Measurements from ENCODE around the gene APOBEC3F. TPM values are rescaled to one million over a fixed set of nuclear protein-coding genes. Genes with fewer than 3 reads are reported as not detected.
"Not testable (repeated sequence)": the region's sequence is repeated elsewhere in the genome, so short reads cannot be mapped to it uniquely, and the experiment has no call there.

APOBEC3F gene
- total and polyA plus RNA-seq, 2 experiments from 2014 or later = 6.2 to 10.1 TPM

DNA sequence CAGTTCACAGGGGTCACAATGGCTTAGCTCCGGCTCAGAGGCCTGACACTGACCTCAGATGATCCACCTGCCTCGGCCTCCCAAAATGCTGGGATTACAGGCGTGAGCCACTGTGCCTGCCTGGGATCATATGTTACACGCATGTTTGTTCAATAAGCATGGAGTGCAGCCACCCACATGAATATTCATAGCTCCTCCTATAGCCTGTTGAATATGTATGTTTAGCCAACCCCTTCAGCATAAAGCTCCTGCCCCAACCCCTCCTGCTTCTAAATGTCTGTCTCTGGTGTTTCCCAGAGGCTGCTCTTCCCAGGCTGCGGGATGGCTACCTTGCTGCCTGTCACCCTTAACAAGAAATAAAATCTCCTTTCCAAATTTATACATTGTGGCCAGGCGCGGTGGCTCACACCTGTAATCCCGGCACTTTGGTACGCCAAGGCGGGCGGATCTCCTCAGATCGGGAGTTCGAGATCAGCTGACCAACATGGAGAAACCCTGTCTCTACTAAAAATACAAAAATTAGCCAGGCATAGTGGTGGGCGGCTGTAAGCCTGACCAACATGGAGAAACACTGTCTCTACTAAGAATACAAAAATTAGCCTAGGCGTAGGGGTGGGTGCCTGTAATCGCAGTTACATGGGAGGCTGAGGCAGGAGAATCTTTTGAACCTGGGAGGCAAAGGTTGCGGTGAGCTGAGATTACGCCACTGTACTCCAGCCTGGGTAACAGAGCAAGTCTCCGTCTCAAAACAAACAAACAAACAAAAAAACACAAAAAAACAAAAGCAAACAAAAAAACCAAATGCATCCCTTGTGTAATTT is 1.1 kb upstream of the APOBEC3F start:
- H3K9ac ChIP-seq = peak overlapping the region; percentile 84; the same call in 1 of the 2 replicates
- no peaks in the 10 kb centered on the region for H3K27me3 ChIP-seq (replicated peaks; ENCODE audit: insufficient read depth)
- 95% methylated on average over 19 of the region's 19 CpGs for WGBS, 2 experiments (ENCODE audit: low coverage in 1 of 2, low lambda C conversion rate in 2 of 2, missing lambda C conversion rate in 2 of 2)
- in situ Hi-C loops (cut with MboI) = no loop called here
- H3K36me3 ChIP-seq (ENCODE audit: low read depth) = no peaks in the 10 kb centered on the region
- no peaks in the 10 kb centered on the region for H3K9me3 ChIP-seq (ENCODE audit: low read depth)
- H2AFZ ChIP-seq = peak overlapping the region; percentile 94
- TF ChIP-seq EZH2 (IDR thresholded peaks at IDR 0.05; ENCODE audit: insufficient read depth, poor library complexity, severe bottlenecking) = no peak
- TF ChIP-seq EZH2phosphoT487 (IDR thresholded peaks at IDR 0.05; ENCODE audit: insufficient read depth, low read depth) = no peak
- peak overlapping the region; percentile 94 for H3K4me2 ChIP-seq (ENCODE audit: unreplicated experiment)
- H3F3A ChIP-seq (ENCODE audit: insufficient read depth) = no peaks in the 10 kb centered on the region
- no peaks in the 10 kb centered on the region for H3K9me2 ChIP-seq (ENCODE audit: insufficient read depth)
- H4K20me1 ChIP-seq (ENCODE audit: insufficient read depth) = no peaks in the 10 kb centered on the region
- H3K4me1 ChIP-seq (ENCODE audit: insufficient read depth) = 0 out of 2 replicates have a peak, but pooled peaks cover 5% of the 10 kb centered on the region
- H3K27ac ChIP-seq = no peak overlapping the region
- no peak for DNase-seq
- no peaks in the 10 kb centered on the region for H3K79me2 ChIP-seq (ENCODE audit: insufficient read depth)
- H3K4me3 ChIP-seq = peak overlapping the region; percentile 87; the same call in 1 of the 2 replicates

DNA sequence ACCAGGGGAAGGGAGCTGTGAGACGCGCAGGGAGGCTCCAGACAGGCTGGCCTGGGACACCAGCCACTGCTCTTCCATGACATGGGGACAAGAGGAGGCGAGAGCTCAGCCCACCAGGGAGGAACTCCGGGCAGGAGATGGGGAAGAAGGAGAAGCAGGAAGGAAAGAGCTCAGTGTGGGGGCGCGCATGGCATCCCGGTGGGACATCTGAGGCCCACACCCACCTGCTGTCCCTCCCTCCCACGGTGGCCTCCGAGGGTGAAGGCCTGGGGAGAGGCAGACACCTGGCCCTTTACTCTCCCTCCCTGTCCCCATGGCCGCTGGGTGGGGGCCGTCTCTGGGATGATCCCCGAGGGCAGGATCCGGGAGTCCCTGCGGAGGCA is 518 bp upstream of the APOBEC3F start:
- H3K9me3 ChIP-seq (ENCODE audit: low read depth); H3F3A ChIP-seq (ENCODE audit: insufficient read depth); H3K36me3 ChIP-seq (ENCODE audit: low read depth); DNase-seq; H4K20me1 ChIP-seq (ENCODE audit: insufficient read depth); H3K27me3 ChIP-seq (replicated peaks; ENCODE audit: insufficient read depth); H3K79me2 ChIP-seq (ENCODE audit: insufficient read depth); H3K4me1 ChIP-seq (ENCODE audit: insufficient read depth); in situ Hi-C loops (cut with MboI); H3K27ac ChIP-seq; H3K9me2 ChIP-seq (ENCODE audit: insufficient read depth): not testable (repeated sequence)
- Histone ChIP-seq H3K4me2 (ENCODE audit: unreplicated experiment) (peak overlapping the region; percentile 94), H2AFZ (peak overlapping the region; percentile 94), H3K9ac (peak overlapping the region; percentile 84), H3K4me3 (peak overlapping the region; percentile 87)
- 10 to 13% methylated on average over 9 to 13 of the region's 14 CpGs for WGBS, 2 experiments (ENCODE audit: low coverage in 1 of 2, low lambda C conversion rate in 2 of 2, missing lambda C conversion rate in 2 of 2)

DNA sequence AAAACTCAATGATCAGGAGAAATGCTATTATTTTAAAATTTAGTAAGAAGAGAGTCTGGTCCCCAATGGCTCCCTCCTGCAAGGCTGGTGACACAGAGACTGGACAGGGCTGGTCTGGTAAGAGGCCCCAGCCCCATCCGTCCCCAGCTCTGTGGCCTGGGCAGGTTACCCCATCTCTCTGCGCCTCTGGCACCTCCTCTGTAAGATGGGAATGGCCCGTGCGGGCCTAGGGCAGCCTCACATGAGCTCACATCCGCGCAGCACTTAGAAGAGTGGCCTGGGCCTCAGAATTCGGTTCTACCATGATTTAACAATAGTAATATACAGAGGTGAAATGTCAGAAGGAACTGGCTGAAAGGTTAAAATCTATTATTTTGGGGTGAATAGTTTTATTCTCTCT is 1.2 kb downstream of the APOBEC3F start:
- peak overlapping the region; percentile 94 for H3K4me2 ChIP-seq (ENCODE audit: unreplicated experiment)
- in situ Hi-C loops (cut with MboI) = no loop called here
- no peak overlapping the region for H2AFZ ChIP-seq
- H3K27me3 ChIP-seq (replicated peaks; ENCODE audit: insufficient read depth) = no peaks in the 10 kb centered on the region
- no peaks in the 10 kb centered on the region for H3K36me3 ChIP-seq (ENCODE audit: low read depth)
- WGBS, 2 experiments (ENCODE audit: low coverage in 1 of 2, low lambda C conversion rate in 2 of 2, missing lambda C conversion rate in 2 of 2) = 95 to 96% methylated on average over 7 of the region's 7 CpGs
- H3K9ac ChIP-seq = no peak overlapping the region
- H3K4me1 ChIP-seq (ENCODE audit: insufficient read depth) = 0 out of 2 replicates have a peak, but pooled peaks cover 5% of the 10 kb centered on the region
- no peaks in the 10 kb centered on the region for H3K9me2 ChIP-seq (ENCODE audit: insufficient read depth)
- TF ChIP-seq EZH2 (IDR thresholded peaks at IDR 0.05; ENCODE audit: insufficient read depth, poor library complexity, severe bottlenecking) (no peak), EZH2phosphoT487 (IDR thresholded peaks at IDR 0.05; ENCODE audit: insufficient read depth, low read depth) (no peak)
- H3K79me2 ChIP-seq (ENCODE audit: insufficient read depth) = no peaks in the 10 kb centered on the region
- no peak overlapping the region for H3K27ac ChIP-seq
- no peaks in the 10 kb centered on the region for H4K20me1 ChIP-seq (ENCODE audit: insufficient read depth)
- H3F3A ChIP-seq (ENCODE audit: insufficient read depth) = no peaks in the 10 kb centered on the region
- no peak for DNase-seq
- peak overlapping the region; percentile 87; the same call in 1 of the 2 replicates for H3K4me3 ChIP-seq
- H3K9me3 ChIP-seq (ENCODE audit: low read depth) = no peaks in the 10 kb centered on the region

DNA sequence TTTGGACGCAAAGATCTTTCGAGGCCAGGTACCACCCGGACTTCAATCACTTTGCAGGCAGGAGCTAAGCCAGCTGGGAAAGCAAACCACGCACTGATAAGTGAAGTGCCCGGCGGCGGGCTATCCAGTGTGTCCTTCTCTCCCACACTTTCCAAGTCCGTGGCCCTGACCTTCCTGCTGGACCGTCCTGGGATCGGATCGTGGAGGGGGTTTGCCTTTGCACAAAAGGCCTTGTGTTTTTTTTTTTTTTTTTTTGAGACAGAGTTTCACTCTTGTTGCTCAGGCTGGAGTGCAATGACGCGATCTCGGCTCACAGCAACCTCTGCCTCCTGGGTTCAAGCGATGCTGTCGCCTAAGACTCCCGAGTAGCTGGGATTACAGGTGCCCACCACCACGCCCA is 2.4 kb downstream of the APOBEC3F start:
- H3K9me3 ChIP-seq (ENCODE audit: low read depth); H3K4me2 ChIP-seq (ENCODE audit: unreplicated experiment); H3K4me3 ChIP-seq; H3K27ac ChIP-seq; H3K36me3 ChIP-seq (ENCODE audit: low read depth); H3K27me3 ChIP-seq (replicated peaks; ENCODE audit: insufficient read depth); H2AFZ ChIP-seq; H3K79me2 ChIP-seq (ENCODE audit: insufficient read depth); H3K9ac ChIP-seq; in situ Hi-C loops (cut with MboI); H3K9me2 ChIP-seq (ENCODE audit: insufficient read depth); H3K4me1 ChIP-seq (ENCODE audit: insufficient read depth); H3F3A ChIP-seq (ENCODE audit: insufficient read depth); DNase-seq; H4K20me1 ChIP-seq (ENCODE audit: insufficient read depth): not testable (repeated sequence)
- WGBS, 2 experiments (ENCODE audit: low coverage in 1 of 2, low lambda C conversion rate in 2 of 2, missing lambda C conversion rate in 2 of 2) = 94 to 97% methylated on average over 18 of the region's 18 CpGs

DNA sequence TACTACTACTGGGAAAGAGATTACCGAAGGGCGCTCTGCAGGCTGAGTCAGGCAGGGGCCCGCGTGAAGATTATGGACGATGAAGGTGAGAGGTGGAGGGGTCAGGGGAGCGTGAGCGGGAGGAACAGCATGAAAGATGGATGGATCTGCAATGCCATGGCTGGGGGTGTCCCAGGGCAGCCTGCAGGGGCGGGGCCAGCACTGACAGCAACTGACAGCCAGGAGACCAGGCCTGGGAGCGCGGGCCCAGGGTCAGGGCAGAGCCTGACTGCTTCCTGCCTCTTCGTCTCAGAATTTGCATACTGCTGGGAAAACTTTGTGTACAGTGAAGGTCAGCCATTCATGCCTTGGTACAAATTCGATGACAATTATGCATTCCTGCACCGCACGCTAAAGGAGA is 4.5 kb downstream of the APOBEC3F start:
- in situ Hi-C loops (cut with MboI) = not testable (repeated sequence)

DNA sequence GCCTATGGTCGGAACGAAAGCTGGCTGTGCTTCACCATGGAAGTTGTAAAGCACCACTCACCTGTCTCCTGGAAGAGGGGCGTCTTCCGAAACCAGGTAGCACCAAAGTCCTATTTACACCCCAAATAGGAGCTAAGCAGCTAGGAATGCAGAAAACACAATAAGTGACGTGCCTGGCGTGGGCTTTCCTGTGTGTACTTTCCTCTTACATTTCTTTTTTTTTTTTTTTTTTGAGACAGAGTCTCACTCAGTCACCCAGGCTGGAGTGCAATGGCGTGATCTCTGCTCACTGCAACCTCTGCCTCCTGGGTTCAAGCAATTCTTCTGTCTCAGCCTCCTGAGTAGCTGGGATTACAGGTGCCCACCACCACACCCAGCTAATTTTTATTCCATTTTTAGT is 8.8 kb downstream of the APOBEC3F start:
- H3K27me3 ChIP-seq (replicated peaks; ENCODE audit: insufficient read depth); in situ Hi-C loops (cut with MboI); H3K4me3 ChIP-seq; H3K27ac ChIP-seq; H3K4me1 ChIP-seq (ENCODE audit: insufficient read depth); H4K20me1 ChIP-seq (ENCODE audit: insufficient read depth); H3K9me2 ChIP-seq (ENCODE audit: insufficient read depth); H3K9me3 ChIP-seq (ENCODE audit: low read depth); H2AFZ ChIP-seq; DNase-seq; H3K79me2 ChIP-seq (ENCODE audit: insufficient read depth); H3K4me2 ChIP-seq (ENCODE audit: unreplicated experiment); H3K36me3 ChIP-seq (ENCODE audit: low read depth); H3F3A ChIP-seq (ENCODE audit: insufficient read depth); H3K9ac ChIP-seq: not testable (repeated sequence)
- WGBS, 2 experiments (ENCODE audit: low coverage in 1 of 2, low lambda C conversion rate in 2 of 2, missing lambda C conversion rate in 2 of 2) = 92 to 95% methylated on average over 7 of the region's 7 CpGs

More for the DNA sequence above, 4.5 kb downstream of the APOBEC3F start:
- not testable (repeated sequence) for H3K4me1 ChIP-seq (ENCODE audit: insufficient read depth); H3F3A ChIP-seq (ENCODE audit: insufficient read depth); H3K9me3 ChIP-seq (ENCODE audit: low read depth); H3K9me2 ChIP-seq (ENCODE audit: insufficient read depth); H3K9ac ChIP-seq; DNase-seq; H3K36me3 ChIP-seq (ENCODE audit: low read depth); H4K20me1 ChIP-seq (ENCODE audit: insufficient read depth); H3K27me3 ChIP-seq (replicated peaks; ENCODE audit: insufficient read depth); H2AFZ ChIP-seq; H3K4me3 ChIP-seq; H3K79me2 ChIP-seq (ENCODE audit: insufficient read depth); H3K27ac ChIP-seq; H3K4me2 ChIP-seq (ENCODE audit: unreplicated experiment)
- 94 to 96% methylated on average over 11 to 14 of the region's 14 CpGs for WGBS, 2 experiments (ENCODE audit: low coverage in 1 of 2, low lambda C conversion rate in 2 of 2, missing lambda C conversion rate in 2 of 2)

DNA sequence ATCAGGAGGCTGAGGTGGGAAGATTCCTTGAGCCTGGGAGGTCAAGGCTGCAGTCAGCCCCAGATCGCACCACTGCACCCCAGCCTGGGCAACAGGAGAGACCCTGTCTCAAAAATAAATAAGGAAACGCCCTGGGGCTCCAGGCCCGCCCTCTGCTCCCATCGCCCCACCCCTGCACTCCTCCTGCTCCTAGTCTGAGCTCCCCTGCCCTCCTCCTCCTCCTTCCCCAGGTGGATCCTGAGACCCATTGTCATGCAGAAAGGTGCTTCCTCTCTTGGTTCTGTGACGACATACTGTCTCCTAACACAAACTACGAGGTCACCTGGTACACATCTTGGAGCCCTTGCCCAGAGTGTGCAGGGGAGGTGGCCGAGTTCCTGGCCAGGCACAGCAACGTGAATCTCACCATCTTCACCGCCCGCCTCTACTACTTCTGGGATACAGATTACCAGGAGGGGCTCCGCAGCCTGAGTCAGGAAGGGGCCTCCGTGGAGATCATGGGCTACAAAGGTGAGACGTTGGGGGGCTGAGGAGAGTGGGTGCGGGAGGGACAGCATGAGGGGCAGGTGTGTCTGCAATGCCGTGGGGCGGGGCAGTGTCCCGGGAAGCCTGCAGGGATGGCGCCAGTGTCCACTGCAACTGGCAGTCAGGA is 11.3 kb downstream of the APOBEC3F start:
- H3K36me3 ChIP-seq (ENCODE audit: low read depth); H3F3A ChIP-seq (ENCODE audit: insufficient read depth); H3K9ac ChIP-seq; H3K27ac ChIP-seq; H3K4me1 ChIP-seq (ENCODE audit: insufficient read depth); H3K9me2 ChIP-seq (ENCODE audit: insufficient read depth); H3K27me3 ChIP-seq (replicated peaks; ENCODE audit: insufficient read depth); H3K9me3 ChIP-seq (ENCODE audit: low read depth); in situ Hi-C loops (cut with MboI); H3K4me2 ChIP-seq (ENCODE audit: unreplicated experiment); H4K20me1 ChIP-seq (ENCODE audit: insufficient read depth); DNase-seq; H3K79me2 ChIP-seq (ENCODE audit: insufficient read depth); H2AFZ ChIP-seq; H3K4me3 ChIP-seq: not testable (repeated sequence)
- 67 to 74% methylated on average over 12 to 16 of the region's 18 CpGs for WGBS, 2 experiments (ENCODE audit: low coverage in 1 of 2, low lambda C conversion rate in 2 of 2, missing lambda C conversion rate in 2 of 2)

All from GM23248 (cell line).